Limb (tissue), 2 donors: Measurements from ENCODE around the gene IFNGR1.

Experiments used
- DNase-seq, 2 donors: peaks; one replicate each; pipeline ENCODE4 v3.0.0-alpha.2; 2016; ENCODE audit errors: extremely low spot score in 2 of 2

The IFNGR1 gene

GRCh38 chr6:137156650-137157049 lies 62.5 kb downstream of the IFNGR1 start:
- DNase-seq, result no peak

- DNase-seq, result no peak
Observed at GRCh38 chr6:137155830-137156229, 63.4 kb downstream of the IFNGR1 start.

GRCh38 chr6:137150072-137150471 lies 69.1 kb downstream of the IFNGR1 start:
- no peak for DNase-seq

GRCh38 chr6:137149035-137149393 lies 70.2 kb downstream of the IFNGR1 start:
- no peak for DNase-seq

GRCh38 chr6:137148306-137149034 lies 70.7 kb downstream of the IFNGR1 start:
- no peak for DNase-seq
